Gastrocnemius medialis (tissue), 4 donors: ENCODE data around the gene IL9. TPM values are rescaled to one million over a fixed set of nuclear protein-coding genes. Genes with fewer than 3 reads are reported as not detected.

Experiments used
- ATAC-seq, 2 donors: fragments of 150-250 bp; one replicate each; pipeline ENCODE4 v1.9.1; 2016
- DNase-seq, 2 donors: peaks; one replicate each; pipeline ENCODE4 v3.0.0-alpha.2; 2019
- H3K27ac ChIP-seq, 4 donors: fragments of 200-600 bp; sonication (generic); 1 replicate in 1 of 4; 2 replicates in 3 of 4; pipeline ENCODE4 v1.5.1; 2016 to 2018; ENCODE audit warnings: mild to moderate bottlenecking in 2 of 4, moderate library complexity in 1 of 4
- H3K27me3 ChIP-seq, 3 donors: fragments of 200-600 bp; sonication (generic) in 2 of 3; 1 replicate in 1 of 3; 2 replicates in 2 of 3; pipeline versions ENCODE4 v1.5.1 to v1.6.0; 2016 to 2019; ENCODE audit warnings: mild to moderate bottlenecking in 1 of 3, moderate library complexity in 1 of 3
- H3K36me3 ChIP-seq, 2 donors: fragments of 200-600 bp; sonication (generic) in 1 of 2; one replicate each; pipeline ENCODE4 v1.5.1; 2017 to 2018
- H3K4me1 ChIP-seq, 2 donors: fragments of 200-600 bp; sonication (generic) in 1 of 2; one replicate each; pipeline ENCODE4 v1.5.1; 2016 to 2017; ENCODE audit warnings: mild to moderate bottlenecking in 2 of 2
- H3K4me3 ChIP-seq, 4 donors: fragments of 200-600 bp; sonication (generic) in 3 of 4; 1 replicate in 1 of 4; 2 replicates in 3 of 4; pipeline ENCODE4 v1.5.1; 2016 to 2019; ENCODE audit warnings: mild to moderate bottlenecking in 2 of 4
- H3K9me3 ChIP-seq, 3 donors: fragments of 200-600 bp; sonication (generic) in 2 of 3; 1 replicate in 1 of 3; 2 replicates in 2 of 3; pipeline ENCODE4 v1.5.1; 2016 to 2019
- CTCF ChIP-seq, 5 experiments: fragments of 450-650 bp in 3 of 5; fragments of 200-600 bp in 2 of 5; sonication (generic) in 2 of 5; IDR thresholded peaks in 4 of 5; conservative IDR thresholded peaks in 1 of 5; 1 replicate in 4 of 5; 2 replicates in 1 of 5; pipeline ENCODE4 v1.5.1; 2016 to 2019; ENCODE audit warnings: antibody characterized with exemption in 5 of 5, mild to moderate bottlenecking in 3 of 5, moderate library complexity in 3 of 5
- POLR2A ChIP-seq, 2 donors: fragments of 450-650 bp; IDR thresholded peaks; one replicate each; pipeline ENCODE4 v1.6.1; 2017; ENCODE audit warnings: antibody characterized with exemption in 2 of 2, mild to moderate bottlenecking in 2 of 2, moderate library complexity in 2 of 2
- in situ Hi-C, 4 donors: fragments of 200-750 bp; cut with MboI; loops; one replicate each; pipeline versions ENCODE4 v1.15.0 to v1.8.0; 2017; ENCODE audit warnings: low sequenced_read_pairs in 4 of 4
- intact Hi-C: fragments of 100-400 bp; cut with DNase I; formaldehyde crosslinking; loops from one replicate; pipeline ENCODE4 v1.15.1; 2023; ENCODE audit warnings: low total_unique reads
- total RNA-seq, 4 donors: library from RNA; depleted of rRNA; stranded (reverse); fragments of >200 nt; gene quantifications; one replicate each; pipeline versions ENCODE4 v1.1.0 to v1.2.3, GENCODE V29; 2016

The IL9 gene
- total RNA-seq, 4 donors from 2014 or later, result not detected

- in situ Hi-C loops, result no loop called here
These were observed 18.3 kb upstream of the IL9 start for GRCh38 chr5:135913713-135914626.

GRCh38 chr5:135905144-135905543 lies 9.5 kb upstream of the IL9 start:
- Histone ChIP-seq H3K36me3 (no peaks in the 10 kb centered on the region), H3K9me3 (no peaks in the 10 kb centered on the region), H3K27ac (no peak overlapping the region), H3K4me3 (no peak overlapping the region), H3K4me1 (no peaks in the 10 kb centered on the region), H3K27me3 (peaks cover 0 to 8% (median 4%) of the 10 kb centered on the region in 3 donors)
- no peak for TF ChIP-seq CTCF (IDR thresholded peaks at IDR 0.05 in 4 of 5, conservative IDR thresholded peaks at IDR 0.05 in 1 of 5)
- in situ Hi-C loops (no loop called here), intact Hi-C loops (no loop called here)
- DNase-seq, result no peak
- no peak for ATAC-seq

More at GRCh38 chr5:135913713-135914626, 18.3 kb upstream of the IL9 start:
- DNase-seq (no peak), ATAC-seq (no peak)
- TF ChIP-seq POLR2A (IDR thresholded peaks at IDR 0.05), result no peak
- TF ChIP-seq CTCF (IDR thresholded peaks at IDR 0.05 in 4 of 5, conservative IDR thresholded peaks at IDR 0.05 in 1 of 5), result no peak
- no peak overlapping the region for H3K27ac ChIP-seq
- H3K36me3 ChIP-seq, result no peaks in the 10 kb centered on the region
- intact Hi-C loops, result no loop called here
- H3K9me3 ChIP-seq, result no peaks in the 10 kb centered on the region
- H3K4me1 ChIP-seq, result no peaks in the 10 kb centered on the region
- H3K27me3 ChIP-seq, result peaks cover 0 to 17% (median 12%) of the 10 kb centered on the region in 3 donors
- no peak overlapping the region for H3K4me3 ChIP-seq

DNA sequence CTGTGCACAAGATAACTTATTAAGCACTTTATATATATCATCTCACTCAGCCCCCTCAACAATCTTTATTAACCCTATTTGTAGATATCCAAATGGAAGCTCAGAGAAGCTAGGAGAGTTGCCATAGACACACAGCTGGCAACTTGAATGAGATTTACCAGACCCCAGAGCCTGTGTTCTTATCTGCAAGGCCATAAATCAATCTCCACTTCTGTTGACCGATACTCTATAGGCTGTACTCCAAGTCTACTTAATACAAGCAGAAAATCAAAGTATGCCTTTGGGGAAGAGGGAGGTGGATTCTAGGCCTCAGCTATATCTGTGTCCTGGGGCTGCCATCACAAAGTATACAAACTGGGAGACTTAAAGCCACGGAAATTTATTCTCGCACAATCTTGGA lies 6.0 kb upstream of the IL9 start:
- no peak overlapping the region for H3K27ac ChIP-seq
- H3K9me3 ChIP-seq, result no peaks in the 10 kb centered on the region
- ATAC-seq (no peak), DNase-seq (no peak)
- H3K36me3 ChIP-seq, result no peaks in the 10 kb centered on the region
- no peaks in the 10 kb centered on the region for H3K4me1 ChIP-seq
- TF ChIP-seq POLR2A (IDR thresholded peaks at IDR 0.05), result no peak
- TF ChIP-seq CTCF (IDR thresholded peaks at IDR 0.05 in 4 of 5, conservative IDR thresholded peaks at IDR 0.05 in 1 of 5), result no peak
- no peak overlapping the region for H3K4me3 ChIP-seq
- peaks cover 0 to 11% (median 0%) of the 10 kb centered on the region in 3 donors for H3K27me3 ChIP-seq
- in situ Hi-C loops, result no loop called here
- intact Hi-C loops, result no loop called here

DNA sequence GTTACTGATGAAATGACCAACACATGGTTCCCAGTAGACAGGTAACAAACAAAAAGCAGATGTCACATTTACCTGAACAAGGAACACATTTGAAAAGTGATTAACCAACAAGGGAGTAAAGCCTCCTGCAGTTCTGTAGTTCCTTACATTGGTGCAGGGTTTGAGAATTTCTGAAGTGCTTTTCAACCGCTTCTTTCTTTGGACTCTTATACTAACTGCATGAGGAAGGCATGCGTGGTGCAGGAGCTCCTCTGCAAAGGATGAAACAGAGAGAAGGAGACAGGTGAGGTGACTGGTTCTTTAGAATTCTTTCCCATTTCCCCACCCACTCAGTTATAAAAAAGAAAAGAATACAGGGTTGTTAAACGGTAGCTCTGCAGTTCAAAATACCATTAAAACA lies 4.6 kb upstream of the IL9 start:
- H3K9me3 ChIP-seq, result no peaks in the 10 kb centered on the region
- ATAC-seq, result no peak
- no peak overlapping the region for H3K4me3 ChIP-seq
- intact Hi-C loops (no loop called here), in situ Hi-C loops (no loop called here)
- no peak for DNase-seq
- no peak for TF ChIP-seq POLR2A (IDR thresholded peaks at IDR 0.05)
- H3K27ac ChIP-seq, result no peak overlapping the region
- no peaks in the 10 kb centered on the region for H3K36me3 ChIP-seq
- H3K4me1 ChIP-seq, result no peaks in the 10 kb centered on the region
- H3K27me3 ChIP-seq, result peaks cover 0 to 11% (median 0%) of the 10 kb centered on the region in 3 donors

DNA sequence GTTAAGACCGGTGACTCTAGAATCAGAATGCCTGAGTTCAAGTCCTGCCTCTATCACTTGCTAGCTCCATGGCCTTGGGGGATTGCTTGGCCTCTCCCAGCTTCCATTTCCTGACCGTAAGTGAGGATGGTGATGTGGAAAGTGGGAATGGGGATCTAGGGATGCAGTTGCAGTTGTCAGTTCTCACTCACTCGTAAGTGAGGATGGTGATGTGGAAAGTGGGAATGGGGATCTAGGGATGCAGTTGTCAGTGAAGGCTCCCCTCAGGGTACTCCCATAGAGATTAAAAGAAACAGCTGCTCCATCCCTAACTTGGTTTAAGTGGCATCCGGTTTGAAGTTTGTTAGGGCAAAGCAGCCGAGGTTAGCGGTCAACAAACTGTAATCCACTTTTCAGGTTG lies 3.0 kb upstream of the IL9 start:
- Histone ChIP-seq H3K9me3 (no peaks in the 10 kb centered on the region), H3K36me3 (no peaks in the 10 kb centered on the region), H3K27me3 (peaks cover 0 to 11% (median 0%) of the 10 kb centered on the region in 3 donors), H3K4me3 (no peak overlapping the region), H3K4me1 (no peaks in the 10 kb centered on the region), H3K27ac (no peak overlapping the region)
- no peak for TF ChIP-seq POLR2A (IDR thresholded peaks at IDR 0.05)
- TF ChIP-seq CTCF (IDR thresholded peaks at IDR 0.05 in 4 of 5, conservative IDR thresholded peaks at IDR 0.05 in 1 of 5), result no peak
- DNase-seq (no peak), ATAC-seq (no peak)
- in situ Hi-C loops, result no loop called here
- intact Hi-C loops, result no loop called here
